GM12878 (cell line): ENCODE data around the gene SNX13. TPM values are rescaled to one million over a fixed set of nuclear protein-coding genes. Genes with fewer than 3 reads are reported as not detected.

Source experiments
- ATF2 ChIP-seq: IDR thresholded peaks from 2 replicates; pipeline ENCODE4 v1.6.1; 2012; ENCODE audit warnings: low read length, inconsistent platforms
- ATF3 ChIP-seq: IDR thresholded peaks from 2 replicates; pipeline ENCODE4 v1.6.1; 2011; ENCODE audit warnings: low read depth, mild to moderate bottlenecking, low read length, moderate library complexity, borderline replicate concordance; ENCODE audit errors: extremely low read depth
- BHLHE40 ChIP-seq, 2 experiments: fragments of 450-650 bp in 1 of 2; IDR thresholded peaks; 2 replicates each; pipeline ENCODE4 v1.6.1; 2011 to 2017; ENCODE audit warnings: low read depth in 2 of 2, borderline replicate concordance in 1 of 2, improper control_type of control experiment in 1 of 2, low read length in 1 of 2, mild to moderate bottlenecking in 1 of 2
- EP300 ChIP-seq, 2 experiments: fragments of 150-350 bp in 1 of 2; IDR thresholded peaks; 2 replicates each; pipeline ENCODE4 v1.6.1; 2011 to 2012; ENCODE audit warnings: low read depth in 2 of 2, low read length in 2 of 2, borderline replicate concordance in 1 of 2, improper control_type of control experiment in 1 of 2, inconsistent platforms in 1 of 2; ENCODE audit not compliant: control insufficient read depth in 1 of 2
- MAX ChIP-seq: IDR thresholded peaks from 2 replicates; pipeline ENCODE4 v1.6.1; 2012; ENCODE audit warnings: low read depth, low read length, improper control_type of control experiment
- MEF2A ChIP-seq: IDR thresholded peaks from 2 replicates; pipeline ENCODE4 v1.6.1; 2011; ENCODE audit warnings: low read depth, mild to moderate bottlenecking, low read length, moderate library complexity; ENCODE audit not compliant: insufficient read depth
- MTA2 ChIP-seq: fragments of 450-650 bp; IDR thresholded peaks from 2 replicates; pipeline ENCODE4 v1.6.1; 2016; ENCODE audit warnings: low read depth, mild to moderate bottlenecking, moderate library complexity
- NFIC ChIP-seq: IDR thresholded peaks from 2 replicates; pipeline ENCODE4 v1.6.1; 2012; ENCODE audit warnings: low read depth, mild to moderate bottlenecking, inconsistent platforms, low read length, moderate library complexity
- NFYB ChIP-seq: IDR thresholded peaks from 2 replicates; pipeline ENCODE4 v1.6.1; 2011; ENCODE audit warnings: low read depth, mild to moderate bottlenecking, low read length, improper control_type of control experiment, moderate library complexity; ENCODE audit not compliant: insufficient read depth
- PAX8 ChIP-seq: fragments of 450-650 bp; IDR thresholded peaks from 2 replicates; pipeline ENCODE4 v1.6.1; 2017; ENCODE audit warnings: mild to moderate bottlenecking, moderate library complexity
- RAD21 ChIP-seq: IDR thresholded peaks from 2 replicates; pipeline ENCODE4 v1.6.1; 2011; ENCODE audit warnings: mild to moderate bottlenecking, low read depth, low read length, moderate library complexity; ENCODE audit not compliant: insufficient read depth
- RBBP5 ChIP-seq: fragments of 200-600 bp; sonication (generic); conservative IDR thresholded peaks from 2 replicates; pipeline ENCODE4 v1.6.1; 2016
- RUNX3 ChIP-seq: IDR thresholded peaks from 2 replicates; pipeline ENCODE4 v1.6.1; 2012; ENCODE audit warnings: low read length, inconsistent platforms
- SMC3 ChIP-seq: IDR thresholded peaks from 2 replicates; pipeline ENCODE4 v1.6.1; 2011; ENCODE audit warnings: low read length, improper control_type of control experiment, borderline replicate concordance
- SREBF1 ChIP-seq: IDR thresholded peaks from 2 replicates; pipeline ENCODE4 v1.6.1; 2012; ENCODE audit warnings: mild to moderate bottlenecking, low read length
- SUPT20H ChIP-seq: IDR thresholded peaks from 2 replicates; pipeline ENCODE4 v1.6.1; 2011; ENCODE audit warnings: low read depth, mild to moderate bottlenecking, low read length, moderate library complexity, borderline replicate concordance; ENCODE audit not compliant: control insufficient read depth
- SUZ12 ChIP-seq: fragments of 200-600 bp; sonication (generic); IDR thresholded peaks from one replicate; pipeline ENCODE4 v1.6.1; 2018; ENCODE audit warnings: antibody characterized with exemption, mild to moderate bottlenecking; ENCODE audit not compliant: unreplicated experiment
- TCF3 ChIP-seq: IDR thresholded peaks from 2 replicates; pipeline ENCODE4 v1.6.1; 2012; ENCODE audit warnings: low read depth, mild to moderate bottlenecking, low read length, borderline replicate concordance; ENCODE audit not compliant: insufficient read depth
- TCF7 ChIP-seq: IDR thresholded peaks from 2 replicates; pipeline ENCODE4 v1.6.1; 2014; ENCODE audit warnings: antibody characterized with exemption, borderline replicate concordance
- ZBTB40 ChIP-seq: fragments of 450-650 bp; IDR thresholded peaks from 2 replicates; pipeline ENCODE4 v1.6.1; 2016; ENCODE audit warnings: mild to moderate bottlenecking, moderate library complexity, borderline replicate concordance
- polyA plus RNA-seq, 11 experiments: library from polyadenylated mRNA; depleted of rRNA in 4 of 11; unstranded in 6 of 11; stranded (reverse) in 5 of 11; fragments of >200 nt; fragmentation: Nextera tagmentation in 4 of 11; fragmentation: Illumina TruSeq in 1 of 11; extraction: Ambion mirVana in 4 of 11; extraction: Trizol in 1 of 11; gene quantifications; 1 replicate in 1 of 11; 2 replicates in 10 of 11; pipeline versions ENCODE4 v1.2.1 to v1.2.3, GENCODE V29; 2011 to 2016; ENCODE audit warnings: inconsistent platforms in 2 of 11, missing spikeins in 2 of 11, low read depth in 1 of 11
- total RNA-seq, 4 experiments: library from RNA; depleted of rRNA in 3 of 4; stranded (reverse); fragments of >200 nt in 3 of 4; fragmentation: Illumina TruSeq in 1 of 4; extraction: Trizol in 1 of 4; gene quantifications; 2 replicates each; pipeline versions ENCODE4 v1.2.1 to v1.2.3, GENCODE V29; 2013 to 2021

Gene SNX13
- total and polyA plus RNA-seq, 10 of the 15 experiments (the other 5 are each of a cell fraction or from before 2014, with no cell fraction given) = 2.2 to 17.1 (median 11.9) TPM

DNA sequence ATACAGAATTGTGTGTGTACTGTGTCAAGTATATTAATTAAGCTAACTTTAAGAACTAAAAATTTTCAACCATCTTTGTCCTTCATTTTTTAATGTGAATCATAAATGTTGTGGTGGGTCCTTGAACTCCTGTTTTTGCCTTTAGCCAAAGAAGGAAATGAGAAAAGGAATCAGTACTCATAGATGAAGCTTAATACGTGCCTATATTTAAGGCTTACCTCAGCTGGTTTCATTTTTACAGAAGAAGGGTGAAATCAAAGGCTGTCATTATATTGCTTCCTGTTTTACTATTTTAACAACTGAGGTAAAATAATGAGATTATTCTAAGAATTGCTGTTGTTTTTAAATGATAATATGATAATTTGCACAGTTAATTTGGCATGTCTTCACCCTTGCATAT, 6.3 kb upstream of the SNX13 start (continued):
- TF ChIP-seq ATF2 (peak; percentile 72), BHLHE40 (IDR thresholded peaks at IDR 0.05; ENCODE audit: borderline replicate concordance in 1 of 2, low read depth in 2 of 2, low read length in 1 of 2) (peak; percentile 5 to 17; a peak in 1 of 4 replicates), NFIC (peak; percentile 69), SUPT20H (no peak), ATF3 (no peak), SREBF1 (no peak), MTA2 (peak; percentile 72), RBBP5 (no peak), EP300 (IDR thresholded peaks at IDR 0.05; ENCODE audit: borderline replicate concordance in 1 of 2, control insufficient read depth in 1 of 2, low read depth in 2 of 2, low read length in 2 of 2) (no peak), RUNX3 (peak; percentile 59), TCF7 (peak; percentile 71; the same call in 1 of the 2 replicates), NFYB (no peak), PAX8 (no peak), RAD21 (no peak), SMC3 (no peak), SUZ12 (no peak), MAX (no peak), MEF2A (0 out of 2 replicates have a peak, but pooled peaks have one; percentile 51), ZBTB40 (no peak), TCF3 (no peak)
